NCI-H1694 (cell line): ENCODE measurements around the gene CNTN2.

Experiments used
- DNase-seq: peaks from one replicate; lab custom pipeline; 2025; lab: John Stamatoyannopoulos, UW

The CNTN2 gene

GRCh38 chr1:205056956-205057568, 14.1 kb downstream of the CNTN2 start:
- no peak for DNase-seq

- no peak for DNase-seq
Measured at GRCh38 chr1:205057808-205058575, 15.0 kb downstream of the CNTN2 start.

GRCh38 chr1:205058853-205059252, 15.8 kb downstream of the CNTN2 start:
- DNase-seq: no peak

- no peak for DNase-seq
Measured at GRCh38 chr1:205059660-205060059, 16.6 kb downstream of the CNTN2 start.

- DNase-seq: no peak
Measured at GRCh38 chr1:205060746-205061145, 17.7 kb downstream of the CNTN2 start.

GRCh38 chr1:205061227-205061626, 18.2 kb downstream of the CNTN2 start:
- DNase-seq: no peak

GRCh38 chr1:205061665-205062069, 18.7 kb downstream of the CNTN2 start:
- DNase-seq: peak; percentile 88

GRCh38 chr1:205062319-205062718, 19.3 kb downstream of the CNTN2 start:
- DNase-seq: no peak

- no peak for DNase-seq
Measured at GRCh38 chr1:205062895-205063294, 19.9 kb downstream of the CNTN2 start.

- no peak for DNase-seq
Measured at GRCh38 chr1:205064301-205064700, 21.3 kb downstream of the CNTN2 start.

- DNase-seq: no peak
Measured at GRCh38 chr1:205064741-205065316, 21.8 kb downstream of the CNTN2 start.

GRCh38 chr1:205065666-205066065, 22.7 kb downstream of the CNTN2 start:
- no peak for DNase-seq

GRCh38 chr1:205066141-205066818, 23.3 kb downstream of the CNTN2 start:
- no peak for DNase-seq

- no peak for DNase-seq
Measured at GRCh38 chr1:205067031-205067430, 24.0 kb downstream of the CNTN2 start.

GRCh38 chr1:205068001-205068400, 25.0 kb downstream of the CNTN2 start:
- no peak for DNase-seq

GRCh38 chr1:205068457-205069040, 25.5 kb downstream of the CNTN2 start:
- DNase-seq: no peak

- no peak for DNase-seq
Measured at GRCh38 chr1:205069371-205070125, 26.5 kb downstream of the CNTN2 start.

GRCh38 chr1:205071028-205071409, 28.0 kb downstream of the CNTN2 start:
- DNase-seq: no peak

- DNase-seq: no peak
Measured at GRCh38 chr1:205071801-205072200, 28.8 kb downstream of the CNTN2 start.

- no peak for DNase-seq
Measured at GRCh38 chr1:205072286-205072685, 29.3 kb downstream of the CNTN2 start.

- no peak for DNase-seq
Measured at GRCh38 chr1:205072881-205073280, 29.9 kb downstream of the CNTN2 start.

- no peak for DNase-seq
Measured at GRCh38 chr1:205073511-205073910, 30.5 kb downstream of the CNTN2 start.
